Astrocyte (in vitro differentiated cells and primary cell): ENCODE measurements around the gene LHFPL4. TPM values are rescaled to one million over a fixed set of nuclear protein-coding genes. Genes with fewer than 3 reads are reported as not detected.

Experiments
- DNase-seq: peaks from one replicate; pipeline ENCODE4 v3.0.0-alpha.2; 2010; ENCODE audit warnings: low read depth
- FAIRE-seq: peaks from 2 replicates; lab custom pipeline; 2011; peaks lifted over from hg19 to GRCh38; lab: Jason Lieb, UNC
- H2AFZ ChIP-seq: 2 replicates; pipeline ENCODE4 v1.6.0; 2012; ENCODE audit warnings: low read depth, low read length, inconsistent platforms
- H3K27ac ChIP-seq: 2 replicates; pipeline ENCODE4 v1.5.1; 2011; ENCODE audit warnings: low read depth, low read length, inconsistent platforms
- H3K27me3 ChIP-seq: 2 replicates; pipeline ENCODE4 v1.6.0; 2011; ENCODE audit warnings: low read length, inconsistent platforms; ENCODE audit not compliant: insufficient read depth
- H3K36me3 ChIP-seq: 2 replicates; pipeline ENCODE4 v1.5.1; 2011; ENCODE audit warnings: low read length, inconsistent platforms; ENCODE audit not compliant: insufficient read depth
- H3K4me1 ChIP-seq: 2 replicates; pipeline ENCODE4 v1.5.1; 2011; ENCODE audit warnings: low read length, inconsistent platforms; ENCODE audit not compliant: insufficient read depth
- H3K4me2 ChIP-seq: 2 replicates; pipeline ENCODE4 v1.6.0; 2012; ENCODE audit warnings: low read length, inconsistent platforms
- H3K4me3 ChIP-seq: 2 replicates; pipeline ENCODE4 v1.5.1; 2011; ENCODE audit warnings: low read depth, mild to moderate bottlenecking, low read length, inconsistent platforms; ENCODE audit not compliant: insufficient read depth
- H3K79me2 ChIP-seq: 2 replicates; pipeline ENCODE4 v1.6.0; 2012; ENCODE audit warnings: mild to moderate bottlenecking, low read length, inconsistent platforms; ENCODE audit not compliant: insufficient read depth
- H3K9ac ChIP-seq: 2 replicates; pipeline ENCODE4 v1.6.0; 2012; ENCODE audit warnings: mild to moderate bottlenecking, low read length, inconsistent platforms
- H3K9me3 ChIP-seq: 2 replicates; pipeline ENCODE4 v1.5.1; 2012; ENCODE audit warnings: low read depth, mild to moderate bottlenecking, low read length, inconsistent platforms; ENCODE audit not compliant: insufficient read depth
- H4K20me1 ChIP-seq: 2 replicates; pipeline ENCODE4 v1.6.0; 2012; ENCODE audit warnings: low read length, inconsistent platforms; ENCODE audit not compliant: insufficient read depth
- H3K27ac Mint-ChIP-seq: one replicate; pipeline ENCODE4 v1.8.0; 2021; ENCODE audit warnings: mild to moderate bottlenecking, mixed read lengths; ENCODE audit not compliant: unreplicated experiment
- H3K27me3 Mint-ChIP-seq: one replicate; pipeline ENCODE4 v1.8.0; 2021; ENCODE audit warnings: low read depth, mixed read lengths; ENCODE audit not compliant: unreplicated experiment
- H3K36me3 Mint-ChIP-seq: one replicate; pipeline ENCODE4 v1.8.0; 2021; ENCODE audit warnings: low read depth, mixed read lengths; ENCODE audit not compliant: unreplicated experiment
- H3K4me1 Mint-ChIP-seq: one replicate; pipeline ENCODE4 v1.8.0; 2021; ENCODE audit warnings: low read depth, mixed read lengths; ENCODE audit not compliant: unreplicated experiment
- H3K4me3 Mint-ChIP-seq: one replicate; pipeline ENCODE4 v1.8.0; 2021; ENCODE audit warnings: mild to moderate bottlenecking, moderate library complexity, mixed read lengths; ENCODE audit not compliant: unreplicated experiment
- H3K9me3 Mint-ChIP-seq: one replicate; pipeline ENCODE4 v1.8.0; 2021; ENCODE audit warnings: mild to moderate bottlenecking, mixed read lengths; ENCODE audit not compliant: unreplicated experiment
- EZH2 ChIP-seq: IDR thresholded peaks from 2 replicates; pipeline ENCODE4 v1.6.1; 2012; ENCODE audit warnings: mild to moderate bottlenecking, low read length, inconsistent platforms; ENCODE audit not compliant: insufficient read depth
- total RNA-seq: library from RNA; stranded (reverse); gene quantifications from 2 replicates; pipeline ENCODE4 v1.2.1, GENCODE V29; 2021
- TF ChIP-seq, protein P1 (sequence below): IDR thresholded peaks from 2 replicates; pipeline ENCODE4 v1.5.1; 2011; ENCODE audit warnings: low read depth, mild to moderate bottlenecking, inconsistent platforms, low read length, moderate library complexity; ENCODE audit not compliant: insufficient read depth

Gene LHFPL4
- total RNA-seq, 1 donor from 2014 or later: 0.11 TPM

DNA sequence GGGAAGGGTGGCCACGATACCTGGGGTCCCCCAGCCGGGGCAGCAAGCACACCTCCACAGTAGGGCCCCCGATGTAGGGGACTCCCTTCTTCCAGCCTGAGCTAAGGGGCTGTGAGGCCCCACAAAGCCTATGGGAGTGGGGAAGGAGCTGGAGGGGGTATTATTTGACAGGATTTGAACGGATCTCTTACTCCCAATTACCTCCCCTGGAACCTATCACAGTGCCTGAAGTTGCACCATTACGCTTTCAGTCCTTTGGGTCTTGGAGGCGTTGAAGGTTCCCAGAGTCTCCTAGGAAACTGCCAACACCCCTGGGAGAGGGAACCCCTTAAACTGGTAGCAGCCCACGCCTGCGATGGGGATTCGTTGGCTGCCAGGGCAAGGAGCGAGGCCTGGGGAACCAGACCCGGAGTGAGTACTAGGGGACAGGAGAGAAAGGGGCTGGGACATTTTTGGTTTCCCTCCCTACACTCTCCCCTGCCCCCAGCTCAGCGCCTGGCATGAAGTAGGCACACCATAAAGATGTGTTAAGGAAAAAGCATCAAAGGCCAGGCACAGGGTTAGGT lies 409 bp upstream of the LHFPL4 start:
- Mint-ChIP-seq H3K27ac (no peak overlapping the region), H3K9me3 (peaks cover 6% of the 10 kb centered on the region), H3K4me3 (no peak overlapping the region), H3K4me1 (no peaks in the 10 kb centered on the region), H3K36me3 (no peaks in the 10 kb centered on the region), H3K27me3 (peaks cover 68% of the 10 kb centered on the region)
- Histone ChIP-seq H3K27me3 (peaks cover 24% of the 10 kb centered on the region), H3K79me2 (no peaks in the 10 kb centered on the region), H2AFZ (no peak overlapping the region), H4K20me1 (no peaks in the 10 kb centered on the region), H3K27ac (no peak overlapping the region), H3K4me1 (no peaks in the 10 kb centered on the region), H3K4me3 (no peak overlapping the region), H3K36me3 (no peaks in the 10 kb centered on the region), H3K9ac (no peak overlapping the region), H3K9me3 (no peaks in the 10 kb centered on the region), H3K4me2 (no peak overlapping the region)
- TF ChIP-seq, protein P1, sequence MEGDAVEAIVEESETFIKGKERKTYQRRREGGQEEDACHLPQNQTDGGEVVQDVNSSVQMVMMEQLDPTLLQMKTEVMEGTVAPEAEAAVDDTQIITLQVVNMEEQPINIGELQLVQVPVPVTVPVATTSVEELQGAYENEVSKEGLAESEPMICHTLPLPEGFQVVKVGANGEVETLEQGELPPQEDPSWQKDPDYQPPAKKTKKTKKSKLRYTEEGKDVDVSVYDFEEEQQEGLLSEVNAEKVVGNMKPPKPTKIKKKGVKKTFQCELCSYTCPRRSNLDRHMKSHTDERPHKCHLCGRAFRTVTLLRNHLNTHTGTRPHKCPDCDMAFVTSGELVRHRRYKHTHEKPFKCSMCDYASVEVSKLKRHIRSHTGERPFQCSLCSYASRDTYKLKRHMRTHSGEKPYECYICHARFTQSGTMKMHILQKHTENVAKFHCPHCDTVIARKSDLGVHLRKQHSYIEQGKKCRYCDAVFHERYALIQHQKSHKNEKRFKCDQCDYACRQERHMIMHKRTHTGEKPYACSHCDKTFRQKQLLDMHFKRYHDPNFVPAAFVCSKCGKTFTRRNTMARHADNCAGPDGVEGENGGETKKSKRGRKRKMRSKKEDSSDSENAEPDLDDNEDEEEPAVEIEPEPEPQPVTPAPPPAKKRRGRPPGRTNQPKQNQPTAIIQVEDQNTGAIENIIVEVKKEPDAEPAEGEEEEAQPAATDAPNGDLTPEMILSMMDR: no peak
- TF ChIP-seq EZH2: no peak
- no peak for DNase-seq
- no peak for FAIRE-seq

DNA sequence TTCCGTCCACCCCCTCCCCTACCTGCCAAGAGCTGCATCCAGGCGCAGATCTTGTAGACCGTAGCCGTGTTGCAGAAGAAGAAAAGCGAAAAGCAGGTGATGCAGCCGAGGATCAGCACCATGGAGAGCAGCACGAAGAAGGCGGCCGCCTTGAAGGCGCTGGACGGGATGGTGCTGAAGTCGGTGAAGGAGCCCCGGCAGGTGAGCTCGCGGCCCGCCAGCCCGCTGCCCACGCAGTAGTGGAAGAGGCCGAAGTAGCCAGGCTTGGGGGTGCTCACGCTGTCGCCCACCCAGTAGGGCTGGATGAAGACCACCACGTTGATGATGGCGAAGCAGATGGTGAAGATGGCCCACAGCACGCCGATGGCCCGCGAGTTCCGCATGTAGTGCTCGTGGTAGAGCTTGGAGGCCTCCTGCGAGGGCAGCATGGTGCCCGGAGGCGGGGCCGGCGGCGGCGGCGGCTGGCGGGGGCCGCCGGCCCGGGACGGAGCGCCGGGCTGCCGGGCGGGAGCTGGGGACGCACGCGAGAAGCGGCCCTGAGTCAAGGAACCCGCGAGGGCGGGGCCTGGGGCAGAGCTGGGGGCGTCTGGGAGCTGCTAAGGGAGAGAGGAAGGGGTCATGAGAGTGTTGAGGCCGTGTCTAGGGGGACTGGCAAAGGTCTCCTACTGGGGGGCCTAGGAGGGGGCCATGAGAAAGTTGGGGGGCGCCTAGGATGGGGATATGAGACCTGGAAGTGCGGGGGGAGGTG lies 1.2 kb downstream of the LHFPL4 start:
- H3K27me3 Mint-ChIP-seq: peaks cover 72% of the 10 kb centered on the region
- peaks cover 3% of the 10 kb centered on the region for H3K9me3 Mint-ChIP-seq
- Histone ChIP-seq H3K9ac (no peak overlapping the region), H3K27ac (no peak overlapping the region), H3K9me3 (no peaks in the 10 kb centered on the region), H3K79me2 (no peaks in the 10 kb centered on the region), H3K4me3 (no peak overlapping the region), H3K36me3 (no peaks in the 10 kb centered on the region), H2AFZ (no peak overlapping the region), H3K4me1 (no peaks in the 10 kb centered on the region), H3K27me3 (peaks cover 20% of the 10 kb centered on the region), H4K20me1 (no peaks in the 10 kb centered on the region), H3K4me2 (no peak overlapping the region)
- no peak for FAIRE-seq
- H3K36me3 Mint-ChIP-seq: no peaks in the 10 kb centered on the region
- no peak for TF ChIP-seq EZH2
- TF ChIP-seq, protein P1: no peak
- no peak overlapping the region for H3K27ac Mint-ChIP-seq
- no peaks in the 10 kb centered on the region for H3K4me1 Mint-ChIP-seq
- DNase-seq: peak; percentile 45
- no peak overlapping the region for H3K4me3 Mint-ChIP-seq

DNA sequence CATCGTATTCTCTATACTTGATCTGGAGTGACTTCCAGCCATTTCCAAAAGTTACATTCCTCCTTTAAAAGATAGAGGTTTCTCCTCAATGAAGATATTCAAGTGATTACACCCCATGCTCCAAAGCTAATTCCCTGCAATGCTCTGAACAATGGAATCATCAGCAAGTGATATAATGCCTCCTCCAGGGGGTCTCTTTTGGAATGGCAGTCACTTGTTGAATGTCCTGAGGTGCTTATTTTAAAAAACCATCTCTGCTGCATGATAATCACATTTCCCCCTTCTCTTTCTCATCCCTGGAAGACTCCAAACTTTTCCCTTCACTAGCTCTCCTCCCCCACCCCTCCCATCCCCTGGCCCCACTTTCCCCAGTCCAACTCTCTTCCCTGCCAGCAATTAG lies 2.6 kb downstream of the LHFPL4 start:
- Mint-ChIP-seq H3K27me3 (peaks cover 71% of the 10 kb centered on the region), H3K4me3 (no peak overlapping the region), H3K36me3 (no peaks in the 10 kb centered on the region), H3K27ac (no peak overlapping the region), H3K9me3 (peaks cover 1% of the 10 kb centered on the region), H3K4me1 (no peaks in the 10 kb centered on the region)
- no peak for DNase-seq
- Histone ChIP-seq H3K27me3 (peaks cover 22% of the 10 kb centered on the region), H3K27ac (no peak overlapping the region), H2AFZ (no peak overlapping the region), H3K4me3 (no peak overlapping the region), H3K36me3 (no peaks in the 10 kb centered on the region), H3K4me1 (no peaks in the 10 kb centered on the region), H3K9ac (no peak overlapping the region), H4K20me1 (no peaks in the 10 kb centered on the region), H3K9me3 (no peaks in the 10 kb centered on the region), H3K79me2 (no peaks in the 10 kb centered on the region), H3K4me2 (no peak overlapping the region)
- no peak for FAIRE-seq
- TF ChIP-seq, protein P1: no peak
- no peak for TF ChIP-seq EZH2
